OCI-LY1 (cell line): ENCODE measurements around the gene NAA80.

Experiments
- EZH2 ChIP-seq: fragments of 200-600 bp; sonication (generic), shearing (Covaris generic); IDR thresholded peaks from 2 replicates; pipeline ENCODE4 v1.8.0; 2017; ENCODE audit warnings: borderline replicate concordance, mixed run types, mild to moderate bottlenecking, antibody characterized with exemption, low read length, moderate library complexity, mixed read lengths
- TF ChIP-seq, protein P1 (sequence below): fragments of 200-600 bp; sonication (generic), shearing (Covaris generic); IDR thresholded peaks from 2 replicates; pipeline ENCODE4 v1.5.1; 2017; ENCODE audit warnings: mild to moderate bottlenecking, antibody characterized with exemption, low read length, moderate library complexity, mixed read lengths

DNA sequence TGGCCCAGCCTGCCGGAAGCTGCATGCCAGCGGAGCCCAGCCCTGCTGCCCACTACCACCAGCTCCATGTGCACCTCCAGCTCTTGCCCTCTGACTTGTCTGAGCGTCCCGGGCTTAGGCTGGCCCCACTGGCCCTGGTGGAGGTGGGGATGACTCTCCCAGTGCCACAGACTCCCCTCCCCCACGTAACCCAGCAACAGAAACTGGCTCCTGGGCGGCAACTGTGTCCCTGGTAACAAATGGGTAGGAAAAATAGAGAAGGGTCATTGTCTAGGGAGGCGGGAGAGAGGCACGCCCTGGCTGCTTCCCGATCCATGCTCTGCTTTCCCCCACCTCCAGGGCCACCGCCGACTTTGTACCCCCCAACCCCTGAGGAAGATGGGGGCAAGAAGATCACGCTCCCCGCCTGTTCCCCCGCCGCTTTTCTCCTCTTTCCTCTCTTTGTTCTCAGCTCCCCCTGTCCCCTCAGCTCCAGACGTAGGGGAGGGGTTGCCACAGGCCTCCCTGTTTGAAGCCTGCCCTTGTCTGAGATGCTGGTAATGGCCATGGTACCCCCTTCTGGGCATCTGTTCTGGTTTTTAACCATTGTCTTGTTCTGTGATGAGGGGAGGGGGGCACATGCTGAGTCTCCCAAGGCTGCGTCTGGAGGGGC lies 41.0 kb downstream of the NAA80 start:
- no peak for TF ChIP-seq EZH2
- TF ChIP-seq, protein P1, sequence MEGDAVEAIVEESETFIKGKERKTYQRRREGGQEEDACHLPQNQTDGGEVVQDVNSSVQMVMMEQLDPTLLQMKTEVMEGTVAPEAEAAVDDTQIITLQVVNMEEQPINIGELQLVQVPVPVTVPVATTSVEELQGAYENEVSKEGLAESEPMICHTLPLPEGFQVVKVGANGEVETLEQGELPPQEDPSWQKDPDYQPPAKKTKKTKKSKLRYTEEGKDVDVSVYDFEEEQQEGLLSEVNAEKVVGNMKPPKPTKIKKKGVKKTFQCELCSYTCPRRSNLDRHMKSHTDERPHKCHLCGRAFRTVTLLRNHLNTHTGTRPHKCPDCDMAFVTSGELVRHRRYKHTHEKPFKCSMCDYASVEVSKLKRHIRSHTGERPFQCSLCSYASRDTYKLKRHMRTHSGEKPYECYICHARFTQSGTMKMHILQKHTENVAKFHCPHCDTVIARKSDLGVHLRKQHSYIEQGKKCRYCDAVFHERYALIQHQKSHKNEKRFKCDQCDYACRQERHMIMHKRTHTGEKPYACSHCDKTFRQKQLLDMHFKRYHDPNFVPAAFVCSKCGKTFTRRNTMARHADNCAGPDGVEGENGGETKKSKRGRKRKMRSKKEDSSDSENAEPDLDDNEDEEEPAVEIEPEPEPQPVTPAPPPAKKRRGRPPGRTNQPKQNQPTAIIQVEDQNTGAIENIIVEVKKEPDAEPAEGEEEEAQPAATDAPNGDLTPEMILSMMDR, result no peak
